ENCODE results near the gene HIRIP3. TPM values are rescaled to one million over a fixed set of nuclear protein-coding genes. Genes with fewer than 3 reads are reported as not detected.
A peak's percentile ranks its signal among the peaks of the same experiment; 100 is the strongest.

Gene HIRIP3
- total and polyA plus RNA-seq, 2 donors (not counting 3 experiments of a cell fraction or from before 2014, with no cell fraction given) = 6.7 to 8.6 TPM

DNA sequence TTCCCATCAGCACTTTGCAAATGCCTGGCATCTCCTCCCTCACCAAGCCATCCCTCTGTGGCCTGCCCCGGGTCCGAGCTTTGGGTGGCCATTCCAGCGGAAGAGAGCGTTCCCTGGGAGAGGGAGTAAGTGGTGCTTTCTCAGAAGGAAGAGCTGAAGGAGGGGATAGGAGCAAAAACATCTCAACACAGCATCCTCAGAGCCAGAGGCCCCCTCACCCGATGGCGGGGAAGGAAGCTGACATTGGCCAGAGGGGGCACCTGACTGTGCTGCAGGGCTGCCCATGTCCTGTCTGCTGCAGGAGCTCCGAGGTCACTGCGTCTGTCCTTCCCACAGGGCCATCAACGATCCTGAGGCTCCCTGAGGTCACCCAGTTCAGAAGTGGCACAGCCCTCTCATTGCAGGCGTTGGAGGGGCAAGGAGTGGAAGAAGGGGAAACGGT lies 36.1 kb upstream of the HIRIP3 start:
- Histone ChIP-seq H3K9me1 (replicated peaks; ENCODE audit: control insufficient read depth, extremely low read depth, insufficient read depth, low read length) (no peaks in the 10 kb centered on the region), H2AFZ (ENCODE audit: low read depth, low read length) (no peak overlapping the region), H3K79me2 (ENCODE audit: control insufficient read depth, insufficient read depth, low read length) (no peaks in the 10 kb centered on the region), H3K9me3 (replicated peaks; ENCODE audit: control insufficient read depth, insufficient read depth, low read length) (no peaks in the 10 kb centered on the region), H3K9ac (replicated peaks; ENCODE audit: extremely low read depth, insufficient read depth, low read length) (no peak overlapping the region), H3K27ac (ENCODE audit: insufficient read depth, low read depth, low read length) (no peak overlapping the region), H3K4me1 (ENCODE audit: control insufficient read depth, extremely low read depth, insufficient read depth, low read length) (no peaks in the 10 kb centered on the region), H4K20me1 (replicated peaks; ENCODE audit: control insufficient read depth, extremely low read depth, insufficient read depth, low read length) (no peaks in the 10 kb centered on the region), H3K4me2 (ENCODE audit: insufficient read depth, low read length) (no peak overlapping the region), H3K36me3 (ENCODE audit: control insufficient read depth in 2 of 2, extremely low read depth in 1 of 2, insufficient read depth in 2 of 2, low read length in 2 of 2) (no peaks in the 10 kb centered on the region), H3K4me3 (replicated peaks in 1 of 3; ENCODE audit: insufficient read depth in 1 of 3, low read depth in 1 of 3, low read length in 3 of 3) (no peak overlapping the region), H3K27me3 (ENCODE audit: control insufficient read depth in 2 of 2, insufficient read depth in 2 of 2, low read length in 2 of 2) (peaks cover 19 to 20% of the 10 kb centered on the region in 2 experiments)
- intact Hi-C loops (cut with micrococcal nuclease) = no loop called here
- no peak for FAIRE-seq
- ChIA-PET POLR2A (interaction anchor here (0.7 kb wide), 1 partner anchor 34 kb away, joined by 3 read pairs; the partner anchor contains the start of gene ALDOA), CTCF (interaction anchor here (0.5 to 3.1 kb wide), 29 partner anchors 8 to 567 kb away, joined by 3 to 79 read pairs (median 4); partner anchors contain the start of genes C16orf92, PAGR1, TAOK2 and TBX6)
- BruUV-seq (replicated peaks) = no TSS peak
- dilution Hi-C loops (cut with MboI; ENCODE audit: extremely low pct_ligation_motif_present, low sequenced_read_pairs) = no loop called here
- TF ChIP-seq FOS (IDR thresholded peaks at IDR 0.05; ENCODE audit: borderline replicate concordance, insufficient read depth, low read length) (no peak), MYC (IDR thresholded peaks at IDR 0.05; ENCODE audit: low read depth, low read length) (no peak)
- TF ChIP-seq, protein P1, sequence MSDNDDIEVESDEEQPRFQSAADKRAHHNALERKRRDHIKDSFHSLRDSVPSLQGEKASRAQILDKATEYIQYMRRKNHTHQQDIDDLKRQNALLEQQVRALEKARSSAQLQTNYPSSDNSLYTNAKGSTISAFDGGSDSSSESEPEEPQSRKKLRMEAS (IDR thresholded peaks at IDR 0.05; ENCODE audit: insufficient read depth, insufficient read length) = no peak
- DNase-seq (ENCODE audit: low read depth, low spot score) = no peak

DNA sequence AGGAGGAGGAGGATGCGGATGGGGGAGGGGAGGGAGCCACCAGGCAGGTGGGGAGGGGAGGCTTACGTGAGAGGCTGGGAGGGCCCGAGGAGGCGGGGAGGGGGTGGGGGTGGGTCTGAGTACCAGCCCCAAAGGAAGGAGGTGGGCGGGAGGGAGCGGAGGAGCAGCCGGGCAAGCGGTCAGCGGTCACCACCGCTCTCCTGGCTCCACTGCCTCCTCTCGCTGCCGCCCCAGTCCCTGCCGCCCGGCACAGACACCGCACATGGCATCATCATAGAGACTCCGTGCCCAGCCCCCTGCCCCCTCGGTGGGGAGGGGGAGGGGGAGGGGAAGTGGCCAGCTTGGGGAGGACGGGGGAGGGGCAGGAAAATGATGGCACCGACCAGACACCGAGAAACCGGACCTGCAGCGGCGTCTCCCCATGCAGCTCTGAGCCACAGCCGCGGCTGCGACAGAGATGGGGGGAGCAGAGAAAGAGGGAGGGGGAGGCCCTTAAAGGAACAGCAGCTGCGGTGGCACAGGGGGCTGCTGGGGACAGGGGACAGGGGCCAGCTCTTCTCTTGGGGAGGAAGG lies 35.5 kb upstream of the HIRIP3 start, which contains the start of gene TLCD3B:
TSS of gene TLCD3B (minus strand) at position 431 of the 573 bp plus-strand sequence. CDS start 744 bp downstream, outside the sequence.
- no peak within 1 kb of the TSS for H2AFZ ChIP-seq (ENCODE audit: low read depth, low read length)
- H3K27me3 ChIP-seq (ENCODE audit: control insufficient read depth in 2 of 2, insufficient read depth in 2 of 2, low read length in 2 of 2) = peaks cover 19 to 20% of the 10 kb centered on the region in 2 experiments
- H3K9me1 ChIP-seq (replicated peaks; ENCODE audit: control insufficient read depth, extremely low read depth, insufficient read depth, low read length) = no peaks in the 10 kb centered on the region
- ChIA-PET POLR2A (no interaction called here), CTCF (interaction anchor here (1.2 to 3.1 kb wide), 8 partner anchors 7 to 339 kb away, joined by 3 to 79 read pairs (median 15); partner anchors contain the start of genes C16orf92 and TBX6)
- DNase-seq (ENCODE audit: low read depth, low spot score) = no peak
- intact Hi-C loops (cut with micrococcal nuclease) = no loop called here
- H3K9ac ChIP-seq (replicated peaks; ENCODE audit: extremely low read depth, insufficient read depth, low read length) = no peak within 1 kb of the TSS
- H3K36me3 ChIP-seq (ENCODE audit: control insufficient read depth in 2 of 2, extremely low read depth in 1 of 2, insufficient read depth in 2 of 2, low read length in 2 of 2) = no peaks in the 10 kb centered on the region
- no peak within 1 kb of the TSS for H3K4me2 ChIP-seq (ENCODE audit: insufficient read depth, low read length)
- H3K9me3 ChIP-seq (replicated peaks; ENCODE audit: control insufficient read depth, insufficient read depth, low read length) = no peaks in the 10 kb centered on the region
- dilution Hi-C loops (cut with MboI; ENCODE audit: extremely low pct_ligation_motif_present, low sequenced_read_pairs) = no loop called here
- no peaks in the 10 kb centered on the region for H3K4me1 ChIP-seq (ENCODE audit: control insufficient read depth, extremely low read depth, insufficient read depth, low read length)
- no peak within 1 kb of the TSS for H3K4me3 ChIP-seq (replicated peaks in 1 of 3; ENCODE audit: insufficient read depth in 1 of 3, low read depth in 1 of 3, low read length in 3 of 3)
- H4K20me1 ChIP-seq (replicated peaks; ENCODE audit: control insufficient read depth, extremely low read depth, insufficient read depth, low read length) = no peaks in the 10 kb centered on the region
- TF ChIP-seq EZH2 (IDR thresholded peaks at IDR 0.05; ENCODE audit: borderline replicate concordance, low read depth, low read length, severe bottlenecking) (peak; percentile 66), GATA2 (IDR thresholded peaks at IDR 0.05; ENCODE audit: insufficient read depth, insufficient read length, low read depth, low read length) (no peak)
- H3K79me2 ChIP-seq (ENCODE audit: control insufficient read depth, insufficient read depth, low read length) = no peaks in the 10 kb centered on the region
- no TSS peak for BruUV-seq (replicated peaks)
- FAIRE-seq = no peak
- H3K27ac ChIP-seq (ENCODE audit: insufficient read depth, low read depth, low read length) = no peak within 1 kb of the TSS
